ENCODE measurements around the gene ROBO1. TPM values are rescaled to one million over a fixed set of nuclear protein-coding genes. Genes with fewer than 3 reads are reported as not detected.
"Not testable (repeated sequence)": the region's sequence is repeated elsewhere in the genome, so short reads cannot be mapped to it uniquely, and the experiment has no call there.

Gene ROBO1
- total RNA-seq, 1 donor: 0.42 TPM

DNA sequence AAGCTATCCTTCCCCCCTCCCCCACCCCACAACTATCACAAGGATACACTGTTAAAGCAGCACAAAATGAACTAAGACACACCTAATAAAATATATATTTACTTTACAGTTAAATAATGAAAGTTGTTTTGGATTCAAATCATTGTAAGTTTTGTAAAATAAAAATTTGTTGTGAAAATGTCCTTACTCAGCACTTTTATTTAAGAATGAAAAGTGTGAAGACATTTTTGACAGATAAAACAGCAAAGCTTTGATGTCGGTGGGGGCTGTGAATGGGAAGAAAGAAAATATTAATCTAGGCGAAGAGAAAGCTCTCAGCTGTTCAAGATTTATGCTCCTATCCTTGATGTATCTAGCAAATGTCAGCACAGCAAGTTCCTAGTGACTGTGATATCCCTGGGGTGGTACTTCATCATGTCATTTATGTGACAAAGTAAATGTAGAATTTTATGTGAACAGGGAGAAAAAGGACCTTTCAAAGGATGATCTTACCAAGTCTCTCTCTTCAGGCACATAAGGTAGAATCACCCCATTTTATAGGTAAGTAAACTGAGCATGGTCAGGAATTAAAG, 216.4 kb downstream of the ROBO1 start:
- Histone ChIP-seq H3K9me3 (ENCODE audit: low read depth, low read length) (no peaks in the 10 kb centered on the region), H3K4me1 (ENCODE audit: insufficient read depth, low read length) (no peaks in the 10 kb centered on the region), H3K4me3 (ENCODE audit: low read length) (no peak overlapping the region), H3K27me3 (ENCODE audit: insufficient read depth, low read length) (no peaks in the 10 kb centered on the region)

DNA sequence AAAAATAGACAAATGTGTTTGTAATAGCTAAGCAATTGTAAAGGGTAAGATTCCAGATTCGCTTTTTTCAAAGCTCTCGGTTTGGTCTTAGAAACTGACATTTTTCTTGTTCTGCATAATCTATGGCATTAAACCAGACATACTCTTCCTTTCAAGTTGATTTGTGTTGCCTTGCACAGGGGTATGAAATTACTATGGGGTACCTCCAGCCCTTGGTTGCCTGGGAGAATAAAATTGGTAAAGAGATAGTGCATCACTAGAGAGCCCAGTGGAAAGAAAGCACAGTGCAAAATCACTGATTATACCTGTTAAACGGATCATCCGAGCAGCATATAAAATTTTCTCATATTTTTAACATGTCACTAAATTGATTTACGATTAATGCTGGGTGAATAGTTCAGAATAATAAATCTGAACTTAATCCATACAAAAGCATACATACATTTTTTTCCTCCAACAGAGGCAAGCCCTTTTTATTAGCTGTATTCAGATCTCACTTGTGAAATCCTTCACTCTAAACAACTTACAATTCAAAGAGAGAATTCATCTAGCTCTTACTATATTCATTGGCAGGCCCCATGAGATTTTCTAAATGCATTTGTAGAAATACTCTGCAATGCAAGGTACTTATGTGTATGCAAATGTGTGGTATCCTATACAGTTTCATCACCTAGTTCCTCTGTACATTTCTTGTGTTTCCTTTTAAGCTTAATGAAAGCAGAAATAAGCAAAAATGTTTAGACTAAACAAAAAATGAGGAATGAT, 224.4 kb downstream of the ROBO1 start:
- Histone ChIP-seq H3K4me1 (ENCODE audit: insufficient read depth, low read length) (no peaks in the 10 kb centered on the region), H3K27me3 (ENCODE audit: insufficient read depth, low read length) (no peaks in the 10 kb centered on the region), H3K9me3 (ENCODE audit: low read depth, low read length) (no peaks in the 10 kb centered on the region), H3K4me3 (ENCODE audit: low read length) (no peak overlapping the region)

DNA sequence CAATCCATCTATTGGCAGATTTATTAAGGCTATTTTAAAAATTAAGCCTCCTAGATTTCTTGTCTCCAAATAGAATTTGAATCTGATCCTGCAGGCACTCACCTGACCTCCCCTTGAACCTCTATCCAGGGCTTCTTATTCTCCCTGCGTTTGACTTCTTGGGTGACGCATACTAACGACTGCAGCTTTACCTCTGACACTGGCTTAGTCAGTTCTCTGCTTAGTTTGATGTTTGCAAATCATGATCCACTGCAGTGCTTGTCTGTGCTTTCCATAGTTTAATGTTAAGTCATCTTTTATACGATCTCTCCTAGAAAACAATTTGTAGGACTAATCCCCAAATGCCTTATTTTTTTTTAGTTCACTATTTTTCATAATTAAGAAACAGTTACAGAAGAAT, 233.1 kb downstream of the ROBO1 start:
- no peaks in the 10 kb centered on the region for H3K4me1 ChIP-seq (ENCODE audit: insufficient read depth, low read length)
- no peaks in the 10 kb centered on the region for H3K9me3 ChIP-seq (ENCODE audit: low read depth, low read length)
- no peak overlapping the region for H3K4me3 ChIP-seq (ENCODE audit: low read length)
- H3K27me3 ChIP-seq (ENCODE audit: insufficient read depth, low read length): no peaks in the 10 kb centered on the region

DNA sequence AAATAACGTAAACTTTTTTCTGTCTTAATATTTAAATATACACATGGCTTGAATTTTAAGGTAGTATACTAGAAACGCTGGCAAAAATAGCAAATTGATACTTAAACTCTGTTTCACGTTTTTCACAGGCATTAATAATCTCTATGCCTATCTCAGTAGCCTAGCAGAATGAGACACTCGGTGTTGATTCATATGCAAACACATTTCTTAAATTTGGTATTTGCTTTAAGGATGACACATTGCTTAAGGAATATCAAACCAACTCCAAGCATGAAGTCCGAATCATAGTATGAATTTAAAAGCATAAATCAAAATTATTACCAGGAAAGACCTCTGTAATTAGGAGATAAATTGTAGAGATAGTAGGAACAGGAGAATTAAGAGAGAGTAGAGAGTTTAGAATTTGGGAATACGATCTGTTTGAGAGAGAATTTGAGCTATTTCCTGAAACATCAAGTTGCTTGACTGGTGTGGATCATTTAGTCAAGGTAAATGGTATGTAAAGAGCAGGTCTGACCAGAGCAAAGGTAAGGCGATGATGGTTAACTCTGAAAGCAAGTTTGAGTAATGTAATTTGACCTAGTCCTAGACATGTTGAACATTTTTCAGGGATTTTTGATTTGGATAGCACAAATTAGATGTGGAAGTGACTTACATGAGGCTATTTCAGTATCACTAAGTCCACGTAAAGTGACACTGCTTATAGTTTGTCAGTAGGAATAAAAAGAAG, 236.1 kb downstream of the ROBO1 start:
- H3K27me3 ChIP-seq (ENCODE audit: insufficient read depth, low read length): no peaks in the 10 kb centered on the region
- H3K4me1 ChIP-seq (ENCODE audit: insufficient read depth, low read length): no peaks in the 10 kb centered on the region
- no peaks in the 10 kb centered on the region for H3K9me3 ChIP-seq (ENCODE audit: low read depth, low read length)
- no peak overlapping the region for H3K4me3 ChIP-seq (ENCODE audit: low read length)

DNA sequence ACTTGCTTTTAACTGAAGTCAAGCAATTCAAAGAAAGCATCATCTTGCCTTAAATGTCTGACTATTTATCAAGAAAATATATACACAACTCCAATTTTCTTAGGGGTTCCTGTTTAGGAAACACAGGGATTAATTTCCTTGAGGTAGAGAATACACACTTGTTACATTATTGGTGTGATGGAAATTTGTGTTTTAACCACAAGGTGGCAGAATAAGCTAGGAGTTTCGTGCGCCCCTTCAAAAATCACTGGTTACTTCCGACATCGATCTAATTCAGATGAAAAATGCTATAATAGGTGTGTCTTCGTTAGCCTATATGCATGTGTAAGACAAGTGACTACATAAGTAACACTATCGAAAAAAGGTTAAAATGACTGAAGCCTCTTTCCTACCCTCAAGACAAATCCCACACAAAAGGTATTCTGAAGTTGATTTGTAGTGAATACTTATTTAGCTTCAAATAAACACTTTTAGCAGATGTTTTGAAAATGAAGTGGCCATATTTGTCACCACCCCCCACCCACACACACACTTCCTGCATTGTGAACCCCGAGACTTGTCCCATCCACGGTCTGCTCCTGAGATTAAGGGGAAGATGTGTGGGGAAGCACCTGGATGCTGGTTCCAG, 246.5 kb downstream of the ROBO1 start:
- H3K27me3 ChIP-seq (ENCODE audit: insufficient read depth, low read length): no peaks in the 10 kb centered on the region

DNA sequence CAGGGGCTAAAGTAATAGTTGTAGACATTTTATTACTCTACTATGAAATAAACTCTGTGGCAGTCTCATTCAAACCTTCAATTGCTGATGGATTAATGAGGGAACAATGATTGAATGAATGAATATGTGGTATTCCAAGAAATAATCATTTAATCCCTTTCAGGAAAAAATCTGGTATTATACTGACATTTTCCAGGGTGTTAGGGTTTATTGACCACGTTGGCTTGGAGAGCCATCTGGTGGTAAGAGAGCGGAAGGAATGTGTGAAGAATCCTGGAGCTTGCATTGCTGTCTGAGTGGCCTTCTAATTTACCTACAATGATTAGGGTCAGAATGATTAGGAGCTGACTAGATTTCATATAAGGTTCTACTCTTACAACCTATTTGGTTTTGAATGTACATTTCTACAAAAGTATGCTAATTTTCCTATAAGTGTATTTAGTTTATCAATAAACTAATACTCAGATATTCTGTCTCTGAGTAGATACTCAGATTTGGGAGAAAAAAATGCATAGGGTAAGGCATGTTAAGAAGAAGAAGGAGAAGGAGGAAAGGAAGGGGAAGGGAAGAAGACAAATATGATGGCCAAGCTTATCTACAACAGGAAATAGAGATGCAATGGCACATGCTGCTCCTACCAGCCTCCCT, 249.9 kb downstream of the ROBO1 start:
- H3K4me1 ChIP-seq (ENCODE audit: insufficient read depth, low read length): no peaks in the 10 kb centered on the region
- no peaks in the 10 kb centered on the region for H3K27me3 ChIP-seq (ENCODE audit: insufficient read depth, low read length)
- H3K9me3 ChIP-seq (ENCODE audit: low read depth, low read length): no peaks in the 10 kb centered on the region
- no peak overlapping the region for H3K4me3 ChIP-seq (ENCODE audit: low read length)

More for the DNA sequence above, 246.5 kb downstream of the ROBO1 start:
- Histone ChIP-seq H3K4me3 (ENCODE audit: low read length) (no peak overlapping the region), H3K9me3 (ENCODE audit: low read depth, low read length) (no peaks in the 10 kb centered on the region), H3K4me1 (ENCODE audit: insufficient read depth, low read length) (no peaks in the 10 kb centered on the region)

DNA sequence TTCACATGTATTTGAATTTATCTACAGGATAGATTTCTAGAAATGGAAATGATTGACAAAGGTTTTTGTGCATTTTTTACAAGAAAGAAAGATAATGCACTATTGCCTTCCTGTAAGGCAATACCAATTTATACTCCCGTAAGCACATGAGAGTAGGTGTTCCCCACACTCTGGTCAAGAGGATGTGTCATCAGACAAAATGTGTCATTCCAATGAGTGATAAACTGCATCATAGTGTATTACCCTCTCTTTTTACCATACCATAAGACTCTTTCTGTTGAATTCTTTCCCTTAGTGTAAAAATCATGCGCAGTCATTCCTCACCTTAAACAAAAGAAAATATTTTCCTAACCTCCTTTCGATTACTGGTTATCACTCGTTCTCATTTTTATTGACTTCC, 251.0 kb downstream of the ROBO1 start:
- Histone ChIP-seq H3K27me3 (ENCODE audit: insufficient read depth, low read length) (no peaks in the 10 kb centered on the region), H3K4me3 (ENCODE audit: low read length) (no peak overlapping the region)

DNA sequence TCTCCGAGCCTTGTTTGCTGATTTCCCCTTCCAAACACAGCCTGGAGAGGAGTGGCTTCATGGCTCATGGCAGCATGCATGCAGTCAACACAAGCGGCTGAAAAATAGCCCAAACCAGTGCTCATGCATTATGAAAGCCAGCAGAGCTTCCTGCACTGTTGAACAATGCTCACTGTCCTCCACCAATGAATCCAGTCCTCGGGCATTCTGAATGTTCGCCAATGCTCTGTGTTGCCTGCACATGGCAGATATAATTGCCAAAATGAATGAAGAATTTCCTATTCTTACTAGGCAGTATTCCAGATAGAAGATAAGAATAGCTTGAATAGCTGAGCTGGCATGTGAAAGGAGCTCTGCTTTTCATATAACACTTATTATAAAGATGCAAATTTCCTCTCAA, 252.7 kb downstream of the ROBO1 start:
- Histone ChIP-seq H3K9me3 (ENCODE audit: low read depth, low read length) (no peaks in the 10 kb centered on the region), H3K4me1 (ENCODE audit: insufficient read depth, low read length) (no peaks in the 10 kb centered on the region), H3K27me3 (ENCODE audit: insufficient read depth, low read length) (no peaks in the 10 kb centered on the region), H3K4me3 (ENCODE audit: low read length) (no peak overlapping the region)

More for the DNA sequence above, 251.0 kb downstream of the ROBO1 start:
- no peaks in the 10 kb centered on the region for H3K9me3 ChIP-seq (ENCODE audit: low read depth, low read length)
- H3K4me1 ChIP-seq (ENCODE audit: insufficient read depth, low read length): no peaks in the 10 kb centered on the region

DNA sequence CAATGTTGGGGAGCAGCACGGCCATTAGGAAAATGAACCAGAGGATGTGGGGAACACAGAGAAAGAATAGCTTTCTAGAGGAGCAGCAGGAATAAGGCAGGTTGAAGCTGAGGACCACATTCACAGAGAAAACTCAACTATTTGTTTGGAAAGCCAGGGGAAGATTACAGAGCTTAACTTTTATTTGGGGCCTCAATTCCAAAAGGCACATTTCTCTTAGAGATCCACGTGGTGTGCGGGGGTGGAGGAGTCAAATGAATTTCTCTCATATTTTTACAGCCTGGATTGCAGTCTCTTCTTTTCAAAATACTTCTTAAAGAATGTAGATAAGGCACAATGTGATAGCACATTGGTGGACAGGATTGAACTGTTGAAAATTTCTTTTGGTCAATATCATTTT, 253.7 kb downstream of the ROBO1 start:
- H3K4me1 ChIP-seq (ENCODE audit: insufficient read depth, low read length): no peaks in the 10 kb centered on the region
- H3K9me3 ChIP-seq (ENCODE audit: low read depth, low read length): no peaks in the 10 kb centered on the region
- H3K27me3 ChIP-seq (ENCODE audit: insufficient read depth, low read length): no peaks in the 10 kb centered on the region
- H3K4me3 ChIP-seq (ENCODE audit: low read length): no peak overlapping the region

DNA sequence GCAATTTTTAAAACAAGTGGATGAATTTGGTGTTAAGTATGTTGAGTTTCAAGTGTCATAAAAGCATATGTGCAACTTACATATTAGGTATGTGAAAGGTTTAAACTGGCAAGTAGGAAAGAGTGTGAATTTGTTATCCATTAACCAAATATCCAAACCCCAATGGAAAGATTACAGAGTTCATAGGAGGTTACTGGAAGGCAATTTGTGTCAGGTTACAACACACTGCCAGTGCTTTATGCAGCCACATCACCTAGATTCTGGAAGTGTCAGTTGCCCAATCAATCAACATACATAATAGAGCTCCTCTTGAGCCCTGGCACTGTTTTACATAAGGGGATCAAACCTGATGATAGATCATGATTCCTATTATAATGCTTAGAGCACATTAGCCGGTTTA, 261.0 kb downstream of the ROBO1 start:
- Histone ChIP-seq H3K4me3 (ENCODE audit: low read length) (no peak overlapping the region), H3K4me1 (ENCODE audit: insufficient read depth, low read length) (no peaks in the 10 kb centered on the region), H3K27me3 (ENCODE audit: insufficient read depth, low read length) (no peaks in the 10 kb centered on the region), H3K9me3 (ENCODE audit: low read depth, low read length) (no peaks in the 10 kb centered on the region)

DNA sequence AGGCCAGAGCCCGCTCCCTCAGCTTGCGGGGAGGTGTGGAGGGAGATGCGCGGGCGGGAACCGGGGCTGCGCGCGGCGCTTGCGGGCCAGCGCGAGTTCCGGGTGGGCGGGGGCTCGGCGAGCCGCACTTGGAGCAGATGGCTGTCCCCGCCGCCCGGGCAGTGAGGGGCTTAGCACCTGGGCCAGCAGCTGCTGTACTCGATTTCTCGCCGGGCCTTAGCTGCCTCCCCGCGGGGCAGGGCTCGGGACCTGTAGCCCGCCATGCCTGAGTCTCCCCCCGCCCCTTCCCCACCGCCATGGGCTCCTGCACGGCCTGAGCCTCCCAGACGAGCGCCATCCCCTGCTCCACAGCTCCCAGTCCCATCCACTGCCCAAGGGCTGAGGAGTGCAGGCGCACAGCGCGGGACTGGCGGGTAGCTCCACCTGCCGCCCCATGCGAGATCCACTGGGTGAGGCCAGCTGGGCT, 265.5 kb downstream of the ROBO1 start:
- H3K4me3 ChIP-seq (ENCODE audit: low read length); H3K27me3 ChIP-seq (ENCODE audit: insufficient read depth, low read length); H3K4me1 ChIP-seq (ENCODE audit: insufficient read depth, low read length); H3K9me3 ChIP-seq (ENCODE audit: low read depth, low read length): not testable (repeated sequence)

DNA sequence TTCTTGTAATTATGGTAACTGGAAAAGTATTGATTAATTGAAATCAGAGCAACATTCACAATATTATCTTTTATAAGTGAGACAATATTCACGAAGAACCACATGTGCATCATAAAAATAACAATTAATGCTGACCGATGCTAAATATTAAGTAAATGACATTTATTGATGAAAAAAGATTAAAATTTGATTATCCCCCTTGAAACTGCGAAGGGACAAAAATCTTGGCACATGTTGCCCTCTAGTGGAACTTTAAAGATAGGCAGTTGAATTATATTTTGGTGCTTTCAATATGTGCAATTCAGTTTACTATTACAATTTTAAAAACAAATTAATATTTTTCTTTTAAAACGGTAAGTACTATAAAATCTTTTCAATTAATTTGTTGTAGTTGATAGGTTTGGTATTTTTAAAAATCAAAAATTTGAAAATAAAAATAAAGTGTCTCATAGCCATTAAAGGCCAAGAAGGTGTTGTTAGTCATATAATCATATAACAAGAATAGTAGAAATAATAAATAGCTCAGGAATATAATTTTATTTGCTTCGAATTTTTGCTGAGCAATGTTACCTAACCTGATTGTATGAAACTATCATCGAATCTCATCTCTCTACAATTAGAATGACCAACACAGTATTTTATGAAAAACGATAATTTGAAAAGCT, 270.2 kb downstream of the ROBO1 start:
- H3K9me3 ChIP-seq (ENCODE audit: low read depth, low read length): no peaks in the 10 kb centered on the region
- no peaks in the 10 kb centered on the region for H3K27me3 ChIP-seq (ENCODE audit: insufficient read depth, low read length)
- H3K4me1 ChIP-seq (ENCODE audit: insufficient read depth, low read length): no peaks in the 10 kb centered on the region
- no peak overlapping the region for H3K4me3 ChIP-seq (ENCODE audit: low read length)

DNA sequence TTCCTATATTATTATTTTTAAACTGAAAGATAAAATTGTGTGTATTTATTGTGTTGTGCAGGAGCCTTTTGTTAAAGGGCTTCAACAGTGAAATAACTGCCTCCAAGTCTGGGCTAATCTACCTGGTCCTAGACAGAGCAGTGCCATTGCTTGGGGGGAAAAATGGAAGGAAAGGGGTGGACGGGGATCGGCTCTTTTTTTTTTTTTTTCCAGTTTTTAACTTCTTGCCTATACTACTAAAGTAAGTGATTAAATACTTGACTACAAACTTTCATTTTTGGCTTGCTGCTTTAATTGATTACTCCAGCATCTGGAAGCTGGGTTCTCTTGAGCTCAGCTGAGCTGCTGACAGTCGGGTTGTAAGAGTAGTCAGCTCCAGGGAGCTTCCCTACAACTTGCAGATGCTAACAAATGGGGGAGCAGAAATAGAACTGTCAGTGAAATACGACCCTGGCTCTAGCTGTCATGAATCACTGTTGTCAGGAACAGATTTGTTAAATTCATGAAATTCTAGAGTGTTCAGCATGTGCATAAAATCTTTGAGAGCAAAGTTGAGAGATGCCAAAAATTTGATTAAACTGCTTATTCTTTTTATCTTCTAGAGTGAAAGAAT, 276.7 kb downstream of the ROBO1 start:
- Histone ChIP-seq H3K4me1 (ENCODE audit: insufficient read depth, low read length) (no peaks in the 10 kb centered on the region), H3K27me3 (ENCODE audit: insufficient read depth, low read length) (no peaks in the 10 kb centered on the region), H3K4me3 (ENCODE audit: low read length) (no peak overlapping the region)

More for the DNA sequence above, 276.7 kb downstream of the ROBO1 start:
- no peaks in the 10 kb centered on the region for H3K9me3 ChIP-seq (ENCODE audit: low read depth, low read length)
